Activated B cell treated with CpG ODN at 0.5 μM for 24 hours (primary cell): ENCODE results near the gene SH3D19. TPM values are rescaled to one million over a fixed set of nuclear protein-coding genes. Genes with fewer than 3 reads are reported as not detected.
"Not testable (repeated sequence)": the region's sequence is repeated elsewhere in the genome, so short reads cannot be mapped to it uniquely, and the experiment has no call there.

Experiments used
- ATAC-seq: fragments of 200-7000 bp; cut with Tn5 transposase; one replicate; pipeline ENCODE4 v1.10.0; 2021; ENCODE audit warnings: low read depth, mild to moderate bottlenecking, moderate library complexity
- CTCF ChIA-PET: fragments of 350-600 bp; sonication (Branson Sonifier 250); formaldehyde crosslinking; loops from one replicate; lab custom pipeline; 2021; ENCODE audit warnings: antibody characterized with exemption; lab: Charles Lee
- POLR2A ChIA-PET: fragments of 350-600 bp; sonication (Branson Sonifier 250); formaldehyde crosslinking; loops from one replicate; lab custom pipeline; 2021; ENCODE audit warnings: antibody characterized with exemption; lab: Charles Lee
- DNase-seq: peaks from one replicate; pipeline ENCODE4 v3.0.0; 2022
- H3K27ac Mint-ChIP-seq: one replicate; pipeline ENCODE4 v1.8.0; 2020; ENCODE audit warnings: mixed read lengths
- H3K27me3 Mint-ChIP-seq: one replicate; pipeline ENCODE4 v1.8.0; 2021; ENCODE audit warnings: mixed read lengths
- H3K36me3 Mint-ChIP-seq: one replicate; pipeline ENCODE4 v1.8.0; 2021; ENCODE audit warnings: low read depth, mixed read lengths
- H3K4me1 Mint-ChIP-seq: one replicate; pipeline ENCODE4 v1.8.0; 2021; ENCODE audit warnings: mixed read lengths
- H3K4me3 Mint-ChIP-seq: one replicate; pipeline ENCODE4 v1.8.0; 2020; ENCODE audit warnings: mild to moderate bottlenecking, mixed read lengths
- H3K9me3 Mint-ChIP-seq: one replicate; pipeline ENCODE4 v1.8.0; 2020; ENCODE audit warnings: mixed read lengths
- intact Hi-C: fragments of 100-400 bp; cut with micrococcal nuclease; formaldehyde crosslinking; loops from one replicate; pipeline ENCODE4 v1.15.1; 2024
- total RNA-seq: library from RNA; stranded (reverse); gene quantifications from 2 replicates; pipeline ENCODE4 v1.2.3, GENCODE V29; 2022
- TF ChIP-seq, protein P1 (sequence below): fragments of 200-600 bp; IDR thresholded peaks from one replicate; pipeline ENCODE4 v1.8.0; 2022; ENCODE audit warnings: antibody characterized with exemption, mild to moderate bottlenecking

The SH3D19 gene
- total RNA-seq, 1 donor from 2014 or later = not detected

DNA sequence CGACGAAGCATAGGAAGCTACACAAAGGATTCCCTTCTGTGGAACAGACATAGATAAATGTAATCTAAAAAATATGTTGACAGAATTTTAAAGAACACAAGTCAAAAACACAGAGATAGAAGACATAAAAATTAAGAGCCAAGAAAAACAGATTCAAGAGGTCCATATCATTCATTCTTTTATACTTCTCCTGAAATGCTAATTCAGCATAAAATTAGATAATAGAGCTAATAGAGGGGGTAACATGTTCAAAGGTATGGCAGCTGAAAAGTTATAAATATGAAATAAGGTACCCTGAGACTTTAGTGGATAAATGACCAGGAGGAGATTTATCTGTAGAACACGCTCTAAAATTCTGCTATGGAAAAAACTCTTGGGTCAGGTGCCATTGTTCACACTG, 85.8 kb downstream of the SH3D19 start:
- H3K27ac Mint-ChIP-seq = no peak overlapping the region
- no peak for DNase-seq
- no peaks in the 10 kb centered on the region for H3K36me3 Mint-ChIP-seq
- no peaks in the 10 kb centered on the region for H3K9me3 Mint-ChIP-seq
- ChIA-PET CTCF (no interaction called here), POLR2A (no interaction called here)
- no peak overlapping the region for H3K4me3 Mint-ChIP-seq
- ATAC-seq = no peak
- TF ChIP-seq, protein P1, sequence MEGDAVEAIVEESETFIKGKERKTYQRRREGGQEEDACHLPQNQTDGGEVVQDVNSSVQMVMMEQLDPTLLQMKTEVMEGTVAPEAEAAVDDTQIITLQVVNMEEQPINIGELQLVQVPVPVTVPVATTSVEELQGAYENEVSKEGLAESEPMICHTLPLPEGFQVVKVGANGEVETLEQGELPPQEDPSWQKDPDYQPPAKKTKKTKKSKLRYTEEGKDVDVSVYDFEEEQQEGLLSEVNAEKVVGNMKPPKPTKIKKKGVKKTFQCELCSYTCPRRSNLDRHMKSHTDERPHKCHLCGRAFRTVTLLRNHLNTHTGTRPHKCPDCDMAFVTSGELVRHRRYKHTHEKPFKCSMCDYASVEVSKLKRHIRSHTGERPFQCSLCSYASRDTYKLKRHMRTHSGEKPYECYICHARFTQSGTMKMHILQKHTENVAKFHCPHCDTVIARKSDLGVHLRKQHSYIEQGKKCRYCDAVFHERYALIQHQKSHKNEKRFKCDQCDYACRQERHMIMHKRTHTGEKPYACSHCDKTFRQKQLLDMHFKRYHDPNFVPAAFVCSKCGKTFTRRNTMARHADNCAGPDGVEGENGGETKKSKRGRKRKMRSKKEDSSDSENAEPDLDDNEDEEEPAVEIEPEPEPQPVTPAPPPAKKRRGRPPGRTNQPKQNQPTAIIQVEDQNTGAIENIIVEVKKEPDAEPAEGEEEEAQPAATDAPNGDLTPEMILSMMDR = no peak
- peaks cover 12% of the 10 kb centered on the region for H3K27me3 Mint-ChIP-seq
- intact Hi-C loops = no loop called here
- H3K4me1 Mint-ChIP-seq = no peaks in the 10 kb centered on the region

DNA sequence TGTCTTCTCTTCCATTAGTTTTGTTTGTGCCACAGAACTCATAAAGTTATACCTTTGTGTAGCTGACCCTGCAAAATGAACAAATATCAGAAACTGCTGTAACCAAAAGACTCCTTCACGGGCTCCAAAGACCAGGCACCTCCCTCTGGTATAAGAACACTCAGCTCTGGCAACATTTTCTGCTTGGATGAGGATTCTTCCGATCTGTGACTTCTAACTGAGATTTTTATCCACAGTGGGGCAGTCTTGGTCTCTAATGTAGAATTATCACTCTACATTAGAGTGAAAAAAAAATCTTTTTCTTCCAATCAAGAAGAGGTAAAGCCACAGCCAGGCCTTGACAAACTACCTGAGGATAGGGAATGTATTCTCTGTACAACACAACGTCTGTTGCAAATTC, 86.9 kb downstream of the SH3D19 start:
- no peak overlapping the region for H3K4me3 Mint-ChIP-seq
- CTCF ChIA-PET = no interaction called here
- DNase-seq = no peak
- intact Hi-C loops = no loop called here
- no peaks in the 10 kb centered on the region for H3K4me1 Mint-ChIP-seq
- no peaks in the 10 kb centered on the region for H3K36me3 Mint-ChIP-seq
- POLR2A ChIA-PET = no interaction called here
- no peak for ATAC-seq
- H3K27ac Mint-ChIP-seq = no peak overlapping the region
- H3K27me3 Mint-ChIP-seq = peaks cover 12% of the 10 kb centered on the region
- TF ChIP-seq, protein P1 = no peak
- H3K9me3 Mint-ChIP-seq = no peaks in the 10 kb centered on the region

DNA sequence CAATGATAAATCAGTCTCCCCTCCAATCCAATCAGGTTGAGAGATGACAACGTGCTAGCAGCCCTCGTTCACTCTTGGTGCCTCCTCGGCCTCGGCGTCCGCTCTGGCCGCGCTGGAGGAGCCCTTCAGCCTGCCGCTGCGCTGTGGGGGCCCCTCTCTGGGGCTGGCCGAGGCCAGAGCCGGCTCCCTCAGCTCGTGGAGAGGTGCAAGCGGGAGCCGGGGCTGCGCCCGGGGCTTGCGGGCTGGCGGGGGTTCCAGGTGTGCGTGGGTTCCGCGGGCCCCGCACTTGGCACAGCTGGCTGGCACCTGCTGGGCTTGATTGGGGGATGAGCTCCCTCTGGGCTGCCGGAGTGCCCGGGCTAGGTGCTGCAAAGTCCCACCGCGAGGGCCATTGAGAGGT, 89.4 kb downstream of the SH3D19 start:
- DNase-seq (no peak), ATAC-seq (no peak)
- Mint-ChIP-seq H3K27ac (no peak overlapping the region), H3K9me3 (no peaks in the 10 kb centered on the region), H3K36me3 (no peaks in the 10 kb centered on the region), H3K4me1 (no peaks in the 10 kb centered on the region), H3K27me3 (peaks cover 15% of the 10 kb centered on the region), H3K4me3 (no peak overlapping the region)
- TF ChIP-seq, protein P1 = no peak
- ChIA-PET POLR2A (no interaction called here), CTCF (no interaction called here)
- intact Hi-C loops = no loop called here

DNA sequence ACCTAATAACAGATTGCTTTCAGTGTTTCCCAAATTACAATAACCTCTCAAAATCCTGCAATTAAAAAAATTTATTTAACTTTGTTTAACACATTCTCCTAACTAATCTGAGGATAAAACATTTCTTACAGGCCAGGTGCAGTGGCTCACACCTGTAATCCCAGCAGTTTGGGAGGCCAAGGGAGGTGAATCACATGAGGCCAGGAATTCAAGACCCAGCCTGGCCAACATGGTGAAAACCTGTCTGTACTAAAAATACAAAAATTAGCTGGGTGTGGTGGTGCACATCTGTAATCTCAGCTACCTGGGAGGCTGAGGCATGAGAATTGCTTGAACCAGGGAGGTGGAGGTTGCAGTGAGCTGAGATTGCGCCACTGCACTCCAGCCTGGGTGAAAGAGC, 90.0 kb downstream of the SH3D19 start:
- H3K27me3 Mint-ChIP-seq = peaks cover 15% of the 10 kb centered on the region
- H3K4me1 Mint-ChIP-seq, ATAC-seq, intact Hi-C loops, H3K27ac Mint-ChIP-seq, CTCF ChIA-PET, H3K36me3 Mint-ChIP-seq, H3K4me3 Mint-ChIP-seq, H3K9me3 Mint-ChIP-seq, POLR2A ChIA-PET, DNase-seq: not testable (repeated sequence)

DNA sequence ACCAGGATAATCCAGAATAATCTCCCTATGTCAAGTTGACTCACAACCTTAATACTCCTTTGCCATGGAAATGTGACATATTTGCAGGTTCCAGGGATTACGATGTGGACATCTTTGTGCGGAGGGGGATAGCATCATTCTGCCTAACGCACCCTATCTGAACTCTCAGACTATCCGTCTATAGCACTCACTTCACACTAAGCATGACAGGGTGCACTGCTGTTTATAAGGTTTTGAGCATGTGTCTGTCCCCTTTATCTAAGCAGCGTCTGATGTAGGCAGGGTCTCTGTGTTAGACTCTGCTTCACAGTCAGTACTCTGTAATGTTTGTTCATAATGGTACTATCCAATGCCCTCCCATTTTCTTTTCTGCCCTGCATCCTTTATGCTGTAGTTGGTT, 91.8 kb downstream of the SH3D19 start:
- Mint-ChIP-seq H3K9me3 (no peaks in the 10 kb centered on the region), H3K4me3 (no peak overlapping the region), H3K36me3 (no peaks in the 10 kb centered on the region), H3K27me3 (peaks cover 16% of the 10 kb centered on the region), H3K4me1 (no peaks in the 10 kb centered on the region), H3K27ac (no peak overlapping the region)
- CTCF ChIA-PET = no interaction called here
- ATAC-seq (no peak), DNase-seq (no peak)
- intact Hi-C loops = no loop called here
- TF ChIP-seq, protein P1 = no peak
- POLR2A ChIA-PET = no interaction called here

DNA sequence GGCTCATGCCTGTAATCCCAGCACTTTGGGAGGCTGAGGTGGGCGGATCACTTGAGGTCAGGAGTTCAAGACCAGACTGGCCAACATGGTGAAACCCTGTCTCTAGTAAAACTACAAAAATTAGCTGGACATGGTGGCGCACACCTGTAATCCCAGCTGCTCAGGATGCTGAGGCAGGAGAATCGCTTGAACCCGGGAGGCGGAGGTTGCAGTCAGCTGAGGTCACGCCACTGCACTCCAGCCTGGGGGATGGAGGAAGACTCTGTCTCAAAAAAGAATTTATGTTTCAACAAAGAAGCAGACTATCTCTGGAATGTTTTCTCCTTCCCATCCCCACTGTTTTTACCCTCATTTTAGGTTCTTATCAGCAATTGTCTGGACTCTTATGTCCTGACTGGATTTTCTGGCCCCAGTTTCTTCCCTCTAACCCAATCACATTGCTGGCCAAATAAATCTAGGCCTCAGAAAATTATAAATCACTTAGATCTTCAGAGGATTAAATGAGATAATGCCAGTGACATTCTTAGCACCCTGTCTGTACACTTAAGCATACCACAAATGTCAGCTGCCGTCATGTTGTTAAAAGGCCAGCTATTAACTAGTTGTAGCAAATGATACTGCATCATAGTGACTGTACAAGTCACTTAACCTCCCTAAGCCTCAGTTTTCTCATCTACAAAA, 93.3 kb downstream of the SH3D19 start:
- TF ChIP-seq, protein P1 = no peak
- Mint-ChIP-seq H3K36me3 (no peaks in the 10 kb centered on the region), H3K27me3 (peaks cover 8% of the 10 kb centered on the region), H3K27ac (no peak overlapping the region), H3K4me1 (no peaks in the 10 kb centered on the region), H3K9me3 (no peaks in the 10 kb centered on the region), H3K4me3 (no peak overlapping the region)
- ATAC-seq = no peak
- CTCF ChIA-PET = no interaction called here
- POLR2A ChIA-PET = no interaction called here
- intact Hi-C loops = no loop called here
- no peak for DNase-seq
